Ishikawa (cell line): ENCODE results near the gene SAE1.

Source experiments
- CEBPB ChIP-seq: IDR thresholded peaks from 2 replicates; pipeline ENCODE4 v1.6.1; 2012
- CREB1 ChIP-seq: IDR thresholded peaks from 2 replicates; pipeline ENCODE4 v1.6.1; 2012; ENCODE audit warnings: low read depth
- EGR1 ChIP-seq: IDR thresholded peaks from 2 replicates; pipeline ENCODE4 v1.6.1; 2012
- EP300 ChIP-seq: IDR thresholded peaks from 2 replicates; pipeline ENCODE4 v1.6.1; 2012; ENCODE audit warnings: borderline replicate concordance
- FOXM1 ChIP-seq: IDR thresholded peaks from 2 replicates; pipeline ENCODE4 v1.6.1; 2012; ENCODE audit warnings: low read depth, borderline replicate concordance
- NFIC ChIP-seq: IDR thresholded peaks from 2 replicates; pipeline ENCODE4 v1.6.1; 2012
- RAD21 ChIP-seq: IDR thresholded peaks from 2 replicates; pipeline ENCODE4 v1.6.1; 2012; ENCODE audit warnings: low read depth
- TAF1 ChIP-seq: IDR thresholded peaks from 2 replicates; pipeline ENCODE4 v1.6.1; 2012; ENCODE audit warnings: low read depth, mild to moderate bottlenecking
- TCF12 ChIP-seq: IDR thresholded peaks from 2 replicates; pipeline ENCODE4 v1.6.1; 2012; ENCODE audit warnings: low read depth
- TEAD4 ChIP-seq: IDR thresholded peaks from 2 replicates; pipeline ENCODE4 v1.6.1; 2012
- YY1 ChIP-seq: IDR thresholded peaks from 2 replicates; pipeline ENCODE4 v1.6.1; 2012; ENCODE audit warnings: low read depth
- ZBTB7A ChIP-seq: IDR thresholded peaks from 2 replicates; pipeline ENCODE4 v1.6.1; 2012; ENCODE audit warnings: low read depth
- TF ChIP-seq, protein P1 (sequence below): IDR thresholded peaks from 2 replicates; pipeline ENCODE4 v1.6.1; 2012; ENCODE audit warnings: low read depth, mild to moderate bottlenecking
- TF ChIP-seq, protein P2 (sequence below): IDR thresholded peaks from 2 replicates; pipeline ENCODE4 v1.6.1; 2012
- TF ChIP-seq, protein P3 (sequence below): IDR thresholded peaks from 2 replicates; pipeline ENCODE4 v1.6.1; 2012

The SAE1 gene

DNA sequence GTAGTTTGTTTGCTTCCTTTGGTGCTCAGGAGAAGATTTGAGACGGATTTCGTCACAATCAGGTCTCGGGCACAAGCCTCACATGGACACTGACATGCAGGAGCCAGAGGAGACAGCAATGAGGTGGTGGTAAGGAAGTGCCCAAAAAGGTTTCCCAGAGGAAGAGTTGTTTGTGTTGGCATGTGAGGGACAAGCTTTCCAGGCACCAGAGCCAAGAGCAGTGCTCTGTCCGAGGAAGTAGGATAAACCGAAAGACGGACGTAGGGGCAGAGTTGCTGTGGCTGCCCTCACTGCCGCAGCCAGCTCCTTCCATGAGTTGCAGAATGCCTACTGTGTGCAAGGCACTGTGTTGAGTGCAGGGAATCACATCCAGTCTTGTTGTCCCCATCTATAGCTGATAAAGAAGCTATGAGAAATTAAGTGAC, 27.7 kb downstream of the SAE1 start:
- TF ChIP-seq RAD21 (no peak), YY1 (no peak), TEAD4 (no peak), TAF1 (no peak), TCF12 (no peak), CREB1 (no peak), FOXM1 (no peak), EGR1 (no peak), CEBPB (no peak), ZBTB7A (no peak), NFIC (no peak), EP300 (no peak)
- TF ChIP-seq, protein P1, sequence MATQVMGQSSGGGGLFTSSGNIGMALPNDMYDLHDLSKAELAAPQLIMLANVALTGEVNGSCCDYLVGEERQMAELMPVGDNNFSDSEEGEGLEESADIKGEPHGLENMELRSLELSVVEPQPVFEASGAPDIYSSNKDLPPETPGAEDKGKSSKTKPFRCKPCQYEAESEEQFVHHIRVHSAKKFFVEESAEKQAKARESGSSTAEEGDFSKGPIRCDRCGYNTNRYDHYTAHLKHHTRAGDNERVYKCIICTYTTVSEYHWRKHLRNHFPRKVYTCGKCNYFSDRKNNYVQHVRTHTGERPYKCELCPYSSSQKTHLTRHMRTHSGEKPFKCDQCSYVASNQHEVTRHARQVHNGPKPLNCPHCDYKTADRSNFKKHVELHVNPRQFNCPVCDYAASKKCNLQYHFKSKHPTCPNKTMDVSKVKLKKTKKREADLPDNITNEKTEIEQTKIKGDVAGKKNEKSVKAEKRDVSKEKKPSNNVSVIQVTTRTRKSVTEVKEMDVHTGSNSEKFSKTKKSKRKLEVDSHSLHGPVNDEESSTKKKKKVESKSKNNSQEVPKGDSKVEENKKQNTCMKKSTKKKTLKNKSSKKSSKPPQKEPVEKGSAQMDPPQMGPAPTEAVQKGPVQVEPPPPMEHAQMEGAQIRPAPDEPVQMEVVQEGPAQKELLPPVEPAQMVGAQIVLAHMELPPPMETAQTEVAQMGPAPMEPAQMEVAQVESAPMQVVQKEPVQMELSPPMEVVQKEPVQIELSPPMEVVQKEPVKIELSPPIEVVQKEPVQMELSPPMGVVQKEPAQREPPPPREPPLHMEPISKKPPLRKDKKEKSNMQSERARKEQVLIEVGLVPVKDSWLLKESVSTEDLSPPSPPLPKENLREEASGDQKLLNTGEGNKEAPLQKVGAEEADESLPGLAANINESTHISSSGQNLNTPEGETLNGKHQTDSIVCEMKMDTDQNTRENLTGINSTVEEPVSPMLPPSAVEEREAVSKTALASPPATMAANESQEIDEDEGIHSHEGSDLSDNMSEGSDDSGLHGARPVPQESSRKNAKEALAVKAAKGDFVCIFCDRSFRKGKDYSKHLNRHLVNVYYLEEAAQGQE, result no peak
- TF ChIP-seq, protein P2, sequence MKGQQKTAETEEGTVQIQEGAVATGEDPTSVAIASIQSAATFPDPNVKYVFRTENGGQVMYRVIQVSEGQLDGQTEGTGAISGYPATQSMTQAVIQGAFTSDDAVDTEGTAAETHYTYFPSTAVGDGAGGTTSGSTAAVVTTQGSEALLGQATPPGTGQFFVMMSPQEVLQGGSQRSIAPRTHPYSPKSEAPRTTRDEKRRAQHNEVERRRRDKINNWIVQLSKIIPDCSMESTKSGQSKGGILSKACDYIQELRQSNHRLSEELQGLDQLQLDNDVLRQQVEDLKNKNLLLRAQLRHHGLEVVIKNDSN, result no peak
- TF ChIP-seq, protein P3, sequence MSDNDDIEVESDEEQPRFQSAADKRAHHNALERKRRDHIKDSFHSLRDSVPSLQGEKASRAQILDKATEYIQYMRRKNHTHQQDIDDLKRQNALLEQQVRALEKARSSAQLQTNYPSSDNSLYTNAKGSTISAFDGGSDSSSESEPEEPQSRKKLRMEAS, result no peak

DNA sequence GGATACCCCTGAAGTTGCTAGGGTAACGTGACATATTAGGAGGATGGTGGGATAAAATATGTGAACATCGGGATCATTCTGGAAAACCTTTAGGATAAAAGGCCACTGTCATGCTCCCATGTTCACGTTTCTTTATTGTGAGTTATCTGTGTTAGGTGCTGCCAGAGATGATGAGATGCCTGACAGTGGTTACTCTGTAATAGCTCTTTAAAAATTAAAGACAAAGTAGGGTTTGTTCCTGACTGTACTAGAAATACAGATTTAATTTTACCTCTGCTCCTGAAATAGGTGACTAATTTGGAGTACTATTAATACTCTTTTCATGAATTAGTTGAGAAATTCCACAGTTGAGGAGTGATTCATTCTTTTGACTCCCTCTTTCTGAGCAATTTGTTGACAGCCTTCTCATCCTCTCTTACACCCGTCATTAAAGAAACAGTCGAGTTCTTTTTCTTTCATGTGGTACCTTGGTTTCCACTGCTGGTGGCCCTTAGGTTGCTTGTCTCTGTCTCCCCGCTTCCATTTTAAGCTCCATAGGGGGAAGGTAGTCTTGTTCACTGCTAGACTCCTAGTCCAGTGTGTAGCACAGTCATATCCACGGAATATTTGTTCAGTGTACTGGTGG, 28.4 kb downstream of the SAE1 start:
- TF ChIP-seq TEAD4, result no peak
- TF ChIP-seq TCF12, result no peak
- no peak for TF ChIP-seq ZBTB7A
- TF ChIP-seq NFIC, result no peak
- TF ChIP-seq, protein P1, result no peak
- no peak for TF ChIP-seq CEBPB

DNA sequence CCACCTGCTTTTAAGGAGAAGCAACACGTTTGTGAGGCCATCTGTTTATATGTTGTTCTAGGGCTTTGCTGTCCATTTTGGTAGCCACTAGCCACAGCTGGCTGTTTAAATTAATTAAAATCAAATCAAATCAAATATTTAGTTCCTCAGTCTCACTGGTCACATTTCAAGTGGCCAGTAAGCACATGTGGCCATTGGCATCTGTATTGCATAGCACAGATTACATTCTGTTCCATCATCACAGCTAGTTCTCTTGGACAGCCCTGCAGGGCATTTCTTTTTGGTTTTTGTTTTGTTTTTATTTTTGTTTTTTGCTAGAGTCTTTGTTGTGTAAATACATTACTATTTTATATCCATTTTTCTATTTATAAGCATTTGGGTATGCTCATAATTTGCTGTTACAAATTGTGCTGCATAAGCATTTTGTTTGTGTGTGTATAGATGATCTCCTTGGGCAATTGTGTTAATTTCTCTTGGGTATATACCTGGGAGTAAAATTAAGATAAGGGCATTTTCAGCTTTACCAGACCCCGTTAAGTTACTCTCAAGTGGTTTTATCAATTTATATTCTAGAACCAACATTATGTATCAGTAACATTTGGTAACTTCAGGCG, 31.3 kb downstream of the SAE1 start:
- no peak for TF ChIP-seq NFIC
- TF ChIP-seq RAD21, result no peak
- no peak for TF ChIP-seq YY1
- TF ChIP-seq ZBTB7A, result no peak
- no peak for TF ChIP-seq EGR1
- no peak for TF ChIP-seq FOXM1
- no peak for TF ChIP-seq TAF1
- TF ChIP-seq TEAD4, result no peak
- TF ChIP-seq, protein P2, result no peak
- no peak for TF ChIP-seq CEBPB
- TF ChIP-seq EP300, result no peak
- no peak for TF ChIP-seq CREB1
- TF ChIP-seq, protein P1, result no peak
- TF ChIP-seq TCF12, result no peak
- TF ChIP-seq, protein P3, result no peak

DNA sequence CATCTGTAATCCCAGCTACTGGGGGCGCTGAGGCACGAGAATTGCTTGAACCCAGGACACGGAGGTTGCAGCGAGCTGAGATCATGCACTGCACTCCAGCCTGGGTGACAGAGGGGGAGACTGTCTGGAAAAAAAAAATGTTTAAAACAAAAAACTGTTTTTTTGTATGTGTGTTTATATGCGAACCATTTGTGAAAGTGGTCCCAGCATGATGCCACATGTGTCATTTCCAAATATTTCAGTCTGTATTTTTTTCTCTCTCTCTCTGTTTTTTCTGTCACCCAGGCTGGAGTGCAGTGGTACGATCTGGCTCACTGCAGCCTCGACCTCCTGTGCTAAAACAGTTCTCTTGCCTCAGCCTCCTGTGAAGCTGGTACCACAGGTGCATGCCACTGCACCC, 37.4 kb downstream of the SAE1 start:
- TF ChIP-seq, protein P1, result no peak
- TF ChIP-seq TAF1 (no peak), CEBPB (no peak), TEAD4 (no peak), CREB1 (no peak)
- TF ChIP-seq, protein P2, result no peak
